Smooth muscle cell (in vitro differentiated cells): Measurements from ENCODE around the gene PON1. TPM values are rescaled to one million over a fixed set of nuclear protein-coding genes. Genes with fewer than 3 reads are reported as not detected.

Source experiments
- DNase-seq: peaks from one replicate; lab custom pipeline; 2025; ENCODE audit not compliant: unreplicated experiment; lab: John Stamatoyannopoulos, UW
- H2AFZ ChIP-seq: fragments of 200-600 bp; sonication (generic); 2 replicates; pipeline ENCODE4 v1.6.0; 2016; ENCODE audit warnings: antibody characterized with exemption, low read depth, mild to moderate bottlenecking
- H3F3A ChIP-seq: fragments of 200-600 bp; sonication (generic); 2 replicates; pipeline ENCODE4 v1.6.0; 2017; ENCODE audit warnings: antibody characterized with exemption, low read depth
- H3K27ac ChIP-seq: fragments of 200-600 bp; sonication (generic); 2 replicates; pipeline ENCODE4 v1.5.1; 2016; ENCODE audit warnings: low read depth, mild to moderate bottlenecking
- H3K27me3 ChIP-seq: fragments of 200-600 bp; sonication (generic); 2 replicates; pipeline ENCODE4 v1.6.1; 2016; ENCODE audit warnings: low read depth, mild to moderate bottlenecking
- H3K36me3 ChIP-seq: fragments of 200-600 bp; sonication (generic); 2 replicates; pipeline ENCODE4 v1.5.1; 2016; ENCODE audit warnings: low read depth
- H3K4me1 ChIP-seq: fragments of 200-600 bp; sonication (generic); 2 replicates; pipeline ENCODE4 v1.5.1; 2016; ENCODE audit warnings: low read depth
- H3K4me2 ChIP-seq: fragments of 200-600 bp; sonication (generic); 2 replicates; pipeline ENCODE4 v1.6.0; 2016; ENCODE audit warnings: mild to moderate bottlenecking
- H3K4me3 ChIP-seq: fragments of 200-600 bp; sonication (generic); 2 replicates; pipeline ENCODE4 v1.5.1; 2016; ENCODE audit warnings: mild to moderate bottlenecking
- H3K79me2 ChIP-seq: fragments of 200-600 bp; sonication (generic); 2 replicates; pipeline ENCODE4 v1.6.0; 2016; ENCODE audit warnings: low read depth, mild to moderate bottlenecking
- H3K9ac ChIP-seq: fragments of 200-600 bp; sonication (generic); 2 replicates; pipeline ENCODE4 v1.6.0; 2016; ENCODE audit warnings: low read depth
- H3K9me3 ChIP-seq: fragments of 200-600 bp; sonication (generic); replicated peaks from 2 replicates; pipeline ENCODE4 v1.5.1; 2016; ENCODE audit warnings: low read depth
- H4K20me1 ChIP-seq: fragments of 200-600 bp; sonication (generic); 2 replicates; pipeline ENCODE4 v1.6.0; 2016; ENCODE audit warnings: low read depth
- CTCF ChIP-seq: fragments of 200-600 bp; sonication (generic); IDR thresholded peaks from 2 replicates; pipeline ENCODE4 v1.5.1; 2017; ENCODE audit warnings: borderline replicate concordance, mild to moderate bottlenecking, antibody characterized with exemption; ENCODE audit not compliant: insufficient read depth, poor library complexity, severe bottlenecking
- WGBS: methylation state at CpG from one replicate; pipeline ENCODE4 v1.1.7; 2016; ENCODE audit warnings: low lambda C conversion rate; 5-methylcytosine and 5-hydroxymethylcytosine counted together
- polyA plus RNA-seq: library from polyadenylated mRNA; unstranded; fragments of >200 nt; fragmentation: Nextera tagmentation; extraction: Ambion mirVana; gene quantifications from 2 replicates; pipeline ENCODE4 v1.2.1, GENCODE V29; 2016
- total RNA-seq: library from RNA; depleted of rRNA; stranded (reverse); fragments of >200 nt; gene quantifications from 2 replicates; pipeline ENCODE4 v1.2.3, GENCODE V29; 2014

The PON1 gene
- total and polyA plus RNA-seq, 2 experiments from 2014 or later = not detected

GRCh38 chr7:95330961-95331337, 6.6 kb upstream of the PON1 start:
- H3K36me3 ChIP-seq = no peaks in the 10 kb centered on the region
- peak overlapping the region; percentile 69 for H2AFZ ChIP-seq
- no peaks in the 10 kb centered on the region for H3K79me2 ChIP-seq
- H3K4me2 ChIP-seq = peak overlapping the region; percentile 40
- H3K27me3 ChIP-seq = no peaks in the 10 kb centered on the region
- 89% methylated on average over 1 of the region's 1 CpG for WGBS
- no peak for DNase-seq
- TF ChIP-seq CTCF = no peak
- H3F3A ChIP-seq = peaks cover 19% of the 10 kb centered on the region
- H3K27ac ChIP-seq = no peak overlapping the region
- no peak overlapping the region for H3K4me3 ChIP-seq
- no peaks in the 10 kb centered on the region for H4K20me1 ChIP-seq
- no peak overlapping the region for H3K9ac ChIP-seq
- H3K9me3 ChIP-seq = no peaks in the 10 kb centered on the region
- H3K4me1 ChIP-seq = no peaks in the 10 kb centered on the region

DNA sequence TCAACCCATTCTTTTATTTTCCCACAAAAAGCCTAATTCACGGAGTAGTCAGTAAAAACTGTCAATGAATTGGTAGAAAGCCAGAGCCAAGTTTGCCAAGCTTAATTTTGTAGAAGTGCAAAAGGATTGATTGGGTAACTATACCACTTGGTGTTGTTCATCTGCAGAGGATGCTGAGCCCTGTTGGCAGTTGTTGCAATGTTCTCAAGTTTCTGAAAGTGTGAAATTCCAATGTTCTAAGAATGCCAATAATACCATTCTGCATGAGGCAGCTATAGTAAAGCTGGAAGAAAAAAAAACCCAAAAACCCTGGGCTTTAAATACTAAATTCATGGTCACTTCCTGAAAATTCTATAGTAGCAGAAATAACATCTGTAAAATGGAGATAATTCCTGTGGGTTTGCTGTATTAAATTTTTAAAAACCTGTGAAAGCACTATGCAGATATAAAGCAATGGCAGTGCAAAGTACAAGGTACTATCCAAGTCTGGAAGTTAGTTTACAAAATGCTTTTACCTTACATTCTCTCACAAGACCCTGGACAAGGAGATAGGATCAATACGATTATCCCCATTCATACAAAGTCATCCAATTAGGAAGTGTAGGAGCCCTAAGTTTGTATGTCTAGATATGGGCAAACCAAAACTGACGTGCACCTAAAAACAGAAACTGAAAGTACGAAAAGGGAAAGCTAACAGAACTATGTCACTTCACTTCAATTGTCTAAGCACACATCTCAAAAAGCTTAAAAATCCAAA, 6.0 kb upstream of the PON1 start:
- Histone ChIP-seq H3K27ac (no peak overlapping the region), H3K79me2 (no peaks in the 10 kb centered on the region), H3K36me3 (no peaks in the 10 kb centered on the region), H3K9ac (no peak overlapping the region), H4K20me1 (no peaks in the 10 kb centered on the region), H3K27me3 (no peaks in the 10 kb centered on the region), H3K4me3 (peak overlapping the region; percentile 25), H3K4me1 (no peaks in the 10 kb centered on the region), H3F3A (peaks cover 13% of the 10 kb centered on the region), H3K4me2 (peak overlapping the region; percentile 40), H2AFZ (peak overlapping the region; percentile 69), H3K9me3 (no peaks in the 10 kb centered on the region)
- DNase-seq = no peak
- WGBS = 76% methylated on average over 4 of the region's 4 CpGs
- no peak for TF ChIP-seq CTCF

DNA sequence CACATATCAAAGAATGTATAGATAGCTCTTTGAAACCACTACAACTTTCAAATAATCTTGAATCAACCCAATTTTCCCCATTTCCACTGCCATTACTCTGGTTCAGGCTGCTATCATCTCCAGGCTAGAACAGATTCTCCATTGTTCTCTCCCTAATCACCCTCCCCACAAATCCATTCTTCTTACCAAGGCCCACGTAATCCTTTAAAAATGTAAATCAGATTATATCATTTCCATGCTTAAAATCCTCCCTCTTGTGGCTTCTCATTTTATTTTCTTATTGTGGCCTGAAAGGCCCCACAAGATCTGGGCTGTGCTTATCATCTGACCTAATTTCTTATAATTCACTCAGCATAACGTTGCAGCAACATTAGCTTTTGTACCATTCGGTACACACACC, 3.0 kb upstream of the PON1 start:
- no peak overlapping the region for H3K9ac ChIP-seq
- peaks cover 6% of the 10 kb centered on the region for H3K4me1 ChIP-seq
- no peaks in the 10 kb centered on the region for H3K79me2 ChIP-seq
- H3F3A ChIP-seq = no peaks in the 10 kb centered on the region
- no peak overlapping the region for H3K27ac ChIP-seq
- H4K20me1 ChIP-seq = no peaks in the 10 kb centered on the region
- no peak for DNase-seq
- H3K4me2 ChIP-seq = no peak overlapping the region
- TF ChIP-seq CTCF = no peak
- WGBS = 80% methylated on average over 3 of the region's 3 CpGs
- H3K4me3 ChIP-seq = no peak overlapping the region
- H3K9me3 ChIP-seq = no peaks in the 10 kb centered on the region
- no peak overlapping the region for H2AFZ ChIP-seq
- H3K27me3 ChIP-seq = peaks cover 6% of the 10 kb centered on the region
- H3K36me3 ChIP-seq = no peaks in the 10 kb centered on the region
